ENCODE results near the gene CFAP74. TPM values are rescaled to one million over a fixed set of nuclear protein-coding genes. Genes with fewer than 3 reads are reported as not detected.

Gene CFAP74
- total RNA-seq, 1 experiment from 2014 or later: not detected

GRCh38 chr1:1964811-1965210 lies 38.8 kb downstream of the CFAP74 start:
- Histone ChIP-seq H3K4me3 (ENCODE audit: low read depth, low read length) (no peak overlapping the region), H3K4me1 (0 out of 2 replicates have a peak, but pooled peaks cover 5% of the 10 kb centered on the region), H3K36me3 (ENCODE audit: control insufficient read depth, insufficient read depth, low read length) (no peaks in the 10 kb centered on the region), H3K9me3 (no peaks in the 10 kb centered on the region), H3K27me3 (replicated peaks; ENCODE audit: control insufficient read depth, insufficient read depth, low read length) (no peaks in the 10 kb centered on the region)
- Mint-ChIP-seq H3K27me3 (ENCODE audit: insufficient read depth, unreplicated experiment) (peaks cover 5% of the 10 kb centered on the region), H3K36me3 (ENCODE audit: insufficient read depth, unreplicated experiment) (no peaks in the 10 kb centered on the region), H3K4me3 (ENCODE audit: unreplicated experiment) (no peak overlapping the region), H3K27ac (ENCODE audit: unreplicated experiment) (no peak overlapping the region), H3K4me1 (ENCODE audit: low read depth, unreplicated experiment) (no peaks in the 10 kb centered on the region), H3K9me3 (ENCODE audit: unreplicated experiment) (no peaks in the 10 kb centered on the region)
- intact Hi-C loops (cut with micrococcal nuclease; ENCODE audit: unreplicated experiment): no loop called here
- TF ChIP-seq, protein P1, sequence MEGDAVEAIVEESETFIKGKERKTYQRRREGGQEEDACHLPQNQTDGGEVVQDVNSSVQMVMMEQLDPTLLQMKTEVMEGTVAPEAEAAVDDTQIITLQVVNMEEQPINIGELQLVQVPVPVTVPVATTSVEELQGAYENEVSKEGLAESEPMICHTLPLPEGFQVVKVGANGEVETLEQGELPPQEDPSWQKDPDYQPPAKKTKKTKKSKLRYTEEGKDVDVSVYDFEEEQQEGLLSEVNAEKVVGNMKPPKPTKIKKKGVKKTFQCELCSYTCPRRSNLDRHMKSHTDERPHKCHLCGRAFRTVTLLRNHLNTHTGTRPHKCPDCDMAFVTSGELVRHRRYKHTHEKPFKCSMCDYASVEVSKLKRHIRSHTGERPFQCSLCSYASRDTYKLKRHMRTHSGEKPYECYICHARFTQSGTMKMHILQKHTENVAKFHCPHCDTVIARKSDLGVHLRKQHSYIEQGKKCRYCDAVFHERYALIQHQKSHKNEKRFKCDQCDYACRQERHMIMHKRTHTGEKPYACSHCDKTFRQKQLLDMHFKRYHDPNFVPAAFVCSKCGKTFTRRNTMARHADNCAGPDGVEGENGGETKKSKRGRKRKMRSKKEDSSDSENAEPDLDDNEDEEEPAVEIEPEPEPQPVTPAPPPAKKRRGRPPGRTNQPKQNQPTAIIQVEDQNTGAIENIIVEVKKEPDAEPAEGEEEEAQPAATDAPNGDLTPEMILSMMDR (IDR thresholded peaks at IDR 0.05; ENCODE audit: insufficient read depth in 1 of 2, low read depth in 1 of 2, low read length in 1 of 2, severe bottlenecking in 1 of 2, unreplicated experiment in 1 of 2): no peak
- BruUV-seq (replicated peaks): no TSS peak
- DNase-seq: no peak
- CTCF ChIA-PET: no interaction called here
- POLR2A ChIA-PET: no interaction called here

GRCh38 chr1:1963570-1963969 lies 40.0 kb downstream of the CFAP74 start:
- POLR2A ChIA-PET: no interaction called here
- H3K27ac Mint-ChIP-seq (ENCODE audit: unreplicated experiment): no peak overlapping the region
- no peaks in the 10 kb centered on the region for H3K27me3 ChIP-seq (replicated peaks; ENCODE audit: control insufficient read depth, insufficient read depth, low read length)

GRCh38 chr1:1962752-1963151 lies 40.8 kb downstream of the CFAP74 start:
- no TSS peak for BruUV-seq (replicated peaks)
- Histone ChIP-seq H3K27me3 (replicated peaks; ENCODE audit: control insufficient read depth, insufficient read depth, low read length) (no peaks in the 10 kb centered on the region), H3K36me3 (ENCODE audit: control insufficient read depth, insufficient read depth, low read length) (no peaks in the 10 kb centered on the region), H3K4me3 (ENCODE audit: low read depth, low read length) (no peak overlapping the region), H3K4me1 (0 out of 2 replicates have a peak, but pooled peaks cover 6% of the 10 kb centered on the region), H3K9me3 (no peaks in the 10 kb centered on the region)
- ChIA-PET POLR2A (no interaction called here), CTCF (interaction anchor here (0.6 to 3.2 kb wide), 2 partner anchors 82 to 310 kb away, joined by 4 to 30 read pairs; no protein-coding TSS in a partner anchor)
- peaks cover 2% of the 10 kb centered on the region for H3K27me3 Mint-ChIP-seq (ENCODE audit: insufficient read depth, unreplicated experiment)
- intact Hi-C loops (cut with micrococcal nuclease; ENCODE audit: unreplicated experiment): no loop called here
- no peak for DNase-seq
- H3K27ac Mint-ChIP-seq (ENCODE audit: unreplicated experiment): no peak overlapping the region
- no peak overlapping the region for H3K4me3 Mint-ChIP-seq (ENCODE audit: unreplicated experiment)
- no peaks in the 10 kb centered on the region for H3K4me1 Mint-ChIP-seq (ENCODE audit: low read depth, unreplicated experiment)
- TF ChIP-seq, protein P1 (IDR thresholded peaks at IDR 0.05; ENCODE audit: insufficient read depth in 1 of 2, low read depth in 1 of 2, low read length in 1 of 2, severe bottlenecking in 1 of 2, unreplicated experiment in 1 of 2): no peak
- H3K36me3 Mint-ChIP-seq (ENCODE audit: insufficient read depth, unreplicated experiment): no peaks in the 10 kb centered on the region
- no peaks in the 10 kb centered on the region for H3K9me3 Mint-ChIP-seq (ENCODE audit: unreplicated experiment)

More at GRCh38 chr1:1963570-1963969, 40.0 kb downstream of the CFAP74 start:
- no peaks in the 10 kb centered on the region for H3K4me1 Mint-ChIP-seq (ENCODE audit: low read depth, unreplicated experiment)
- TF ChIP-seq, protein P1 (IDR thresholded peaks at IDR 0.05; ENCODE audit: insufficient read depth in 1 of 2, low read depth in 1 of 2, low read length in 1 of 2, severe bottlenecking in 1 of 2, unreplicated experiment in 1 of 2): no peak
- Histone ChIP-seq H3K4me1 (0 out of 2 replicates have a peak, but pooled peaks cover 6% of the 10 kb centered on the region), H3K9me3 (no peaks in the 10 kb centered on the region), H3K36me3 (ENCODE audit: control insufficient read depth, insufficient read depth, low read length) (no peaks in the 10 kb centered on the region), H3K4me3 (ENCODE audit: low read depth, low read length) (no peak overlapping the region)
- intact Hi-C loops (cut with micrococcal nuclease; ENCODE audit: unreplicated experiment): no loop called here
- peaks cover 5% of the 10 kb centered on the region for H3K27me3 Mint-ChIP-seq (ENCODE audit: insufficient read depth, unreplicated experiment)
- CTCF ChIA-PET: no interaction called here
- H3K9me3 Mint-ChIP-seq (ENCODE audit: unreplicated experiment): no peaks in the 10 kb centered on the region
- no peak overlapping the region for H3K4me3 Mint-ChIP-seq (ENCODE audit: unreplicated experiment)
- no peak for DNase-seq
- no peaks in the 10 kb centered on the region for H3K36me3 Mint-ChIP-seq (ENCODE audit: insufficient read depth, unreplicated experiment)
- BruUV-seq (replicated peaks): no TSS peak

Measured in Caco-2 (cell line).